ENCODE data around the gene NFE2L1. TPM values are rescaled to one million over a fixed set of nuclear protein-coding genes. Genes with fewer than 3 reads are reported as not detected.

The NFE2L1 gene
- total RNA-seq, 1 donor from 2014 or later = 445 TPM

DNA sequence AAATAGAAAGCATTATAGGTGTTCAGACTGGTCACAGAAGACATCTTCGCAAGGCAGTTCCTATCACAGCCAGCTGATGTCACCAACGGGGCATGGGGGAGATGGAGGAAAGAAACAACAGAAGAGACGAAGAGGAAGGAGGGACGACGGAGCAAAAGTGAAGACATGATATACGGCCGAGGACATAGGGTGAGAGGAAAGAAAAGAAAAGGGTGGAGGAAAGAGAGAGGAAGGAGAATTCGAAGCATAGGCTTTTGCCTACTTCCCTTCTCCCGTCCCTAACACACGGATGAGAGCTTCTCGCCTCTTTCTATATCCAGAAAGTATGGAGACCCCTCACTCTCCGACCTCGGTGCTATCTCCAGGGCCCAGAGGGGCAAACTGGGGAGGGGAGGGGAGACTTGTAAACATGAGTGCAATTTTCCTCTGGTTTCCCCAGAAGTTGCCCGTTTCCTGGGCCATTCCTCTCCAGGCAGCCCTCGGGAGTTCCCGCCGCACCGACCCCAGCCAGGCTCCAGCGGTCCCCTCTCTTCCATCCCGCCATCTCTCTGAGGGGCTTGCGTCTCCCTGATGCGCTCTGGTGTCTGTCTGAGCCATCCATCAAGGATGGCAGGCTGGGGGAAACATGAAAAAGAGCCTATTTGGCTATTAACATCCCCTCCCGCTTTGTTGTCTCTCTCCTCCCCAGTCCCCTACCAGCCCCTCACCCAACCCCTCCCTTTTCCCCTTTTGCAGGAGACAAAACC lies 36.6 kb upstream of the NFE2L1 start:
- Mint-ChIP-seq H3K4me1 (ENCODE audit: low read depth) (peaks cover 14% of the 10 kb centered on the region), H3K4me3 (ENCODE audit: unreplicated experiment) (peak overlapping the region; percentile 72), H3K27me3 (ENCODE audit: low read depth) (peaks cover 6% of the 10 kb centered on the region), H3K27ac (ENCODE audit: unreplicated experiment) (peak overlapping the region; percentile 38), H3K9me3 (ENCODE audit: low read depth) (no peaks in the 10 kb centered on the region), H3K36me3 (ENCODE audit: low read depth) (no peaks in the 10 kb centered on the region)
- no peak for DNase-seq (ENCODE audit: low spot score)
- TF ChIP-seq, protein P1, sequence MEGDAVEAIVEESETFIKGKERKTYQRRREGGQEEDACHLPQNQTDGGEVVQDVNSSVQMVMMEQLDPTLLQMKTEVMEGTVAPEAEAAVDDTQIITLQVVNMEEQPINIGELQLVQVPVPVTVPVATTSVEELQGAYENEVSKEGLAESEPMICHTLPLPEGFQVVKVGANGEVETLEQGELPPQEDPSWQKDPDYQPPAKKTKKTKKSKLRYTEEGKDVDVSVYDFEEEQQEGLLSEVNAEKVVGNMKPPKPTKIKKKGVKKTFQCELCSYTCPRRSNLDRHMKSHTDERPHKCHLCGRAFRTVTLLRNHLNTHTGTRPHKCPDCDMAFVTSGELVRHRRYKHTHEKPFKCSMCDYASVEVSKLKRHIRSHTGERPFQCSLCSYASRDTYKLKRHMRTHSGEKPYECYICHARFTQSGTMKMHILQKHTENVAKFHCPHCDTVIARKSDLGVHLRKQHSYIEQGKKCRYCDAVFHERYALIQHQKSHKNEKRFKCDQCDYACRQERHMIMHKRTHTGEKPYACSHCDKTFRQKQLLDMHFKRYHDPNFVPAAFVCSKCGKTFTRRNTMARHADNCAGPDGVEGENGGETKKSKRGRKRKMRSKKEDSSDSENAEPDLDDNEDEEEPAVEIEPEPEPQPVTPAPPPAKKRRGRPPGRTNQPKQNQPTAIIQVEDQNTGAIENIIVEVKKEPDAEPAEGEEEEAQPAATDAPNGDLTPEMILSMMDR (IDR thresholded peaks at IDR 0.05) = peak; percentile 75

GRCh38 chr17:48012151-48012520 lies 36.0 kb upstream of the NFE2L1 start:
- peaks cover 6% of the 10 kb centered on the region for H3K27me3 Mint-ChIP-seq (ENCODE audit: low read depth)
- peaks cover 14% of the 10 kb centered on the region for H3K4me1 Mint-ChIP-seq (ENCODE audit: low read depth)
- DNase-seq (ENCODE audit: low spot score) = no peak
- TF ChIP-seq, protein P1 (IDR thresholded peaks at IDR 0.05) = no peak
- no peaks in the 10 kb centered on the region for H3K36me3 Mint-ChIP-seq (ENCODE audit: low read depth)
- H3K27ac Mint-ChIP-seq (ENCODE audit: unreplicated experiment) = no peak overlapping the region
- H3K9me3 Mint-ChIP-seq (ENCODE audit: low read depth) = no peaks in the 10 kb centered on the region
- H3K4me3 Mint-ChIP-seq (ENCODE audit: unreplicated experiment) = peak overlapping the region; percentile 72

- DNase-seq (ENCODE audit: low spot score) = no peak
- TF ChIP-seq, protein P1 (IDR thresholded peaks at IDR 0.05) = no peak
- H3K9me3 Mint-ChIP-seq (ENCODE audit: low read depth) = no peaks in the 10 kb centered on the region
- peaks cover 17% of the 10 kb centered on the region for H3K4me1 Mint-ChIP-seq (ENCODE audit: low read depth)
- no peaks in the 10 kb centered on the region for H3K36me3 Mint-ChIP-seq (ENCODE audit: low read depth)
- peaks cover 6% of the 10 kb centered on the region for H3K27me3 Mint-ChIP-seq (ENCODE audit: low read depth)
- H3K27ac Mint-ChIP-seq (ENCODE audit: unreplicated experiment) = no peak overlapping the region
- H3K4me3 Mint-ChIP-seq (ENCODE audit: unreplicated experiment) = peak overlapping the region; percentile 61
Measured at GRCh38 chr17:48012654-48013053, 35.5 kb upstream of the NFE2L1 start.

- Mint-ChIP-seq H3K36me3 (ENCODE audit: low read depth) (no peaks in the 10 kb centered on the region), H3K9me3 (ENCODE audit: low read depth) (no peaks in the 10 kb centered on the region), H3K27me3 (ENCODE audit: low read depth) (peaks cover 6% of the 10 kb centered on the region), H3K27ac (ENCODE audit: unreplicated experiment) (peak overlapping the region; percentile 11), H3K4me3 (ENCODE audit: unreplicated experiment) (no peak overlapping the region), H3K4me1 (ENCODE audit: low read depth) (peaks cover 19% of the 10 kb centered on the region)
- DNase-seq (ENCODE audit: low spot score) = no peak
- TF ChIP-seq, protein P1 (IDR thresholded peaks at IDR 0.05) = no peak
Measured at GRCh38 chr17:48013876-48014594, 34.1 kb upstream of the NFE2L1 start.

DNA sequence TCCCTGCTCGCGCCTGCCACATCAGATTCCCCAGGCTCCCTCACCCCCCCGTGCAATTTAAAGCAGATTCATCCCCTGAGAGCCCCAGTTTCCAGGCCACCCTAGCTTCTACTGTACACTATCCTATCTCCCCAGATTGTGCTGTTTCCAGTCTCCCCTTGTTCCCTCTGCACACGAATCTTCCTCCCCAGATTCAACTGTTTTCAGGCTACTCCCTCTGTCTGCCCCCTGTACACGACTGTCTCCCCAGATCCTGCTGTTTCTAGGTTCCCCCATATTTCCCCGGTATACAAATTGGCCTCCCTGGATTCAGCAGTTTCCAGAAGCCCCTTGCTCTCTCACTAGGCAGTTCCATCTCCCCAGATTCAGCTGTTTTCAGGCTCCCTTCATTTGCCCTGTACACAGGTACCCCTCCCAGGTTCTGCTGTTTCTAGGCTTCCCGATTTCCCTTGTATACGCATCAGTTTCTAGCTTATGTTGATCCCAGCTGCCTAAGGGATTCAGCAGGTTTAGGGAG lies 33.5 kb upstream of the NFE2L1 start:
- Mint-ChIP-seq H3K27ac (ENCODE audit: unreplicated experiment) (peak overlapping the region; percentile 11), H3K9me3 (ENCODE audit: low read depth) (no peaks in the 10 kb centered on the region), H3K27me3 (ENCODE audit: low read depth) (peaks cover 6% of the 10 kb centered on the region), H3K4me1 (ENCODE audit: low read depth) (peaks cover 19% of the 10 kb centered on the region), H3K4me3 (ENCODE audit: unreplicated experiment) (no peak overlapping the region), H3K36me3 (ENCODE audit: low read depth) (no peaks in the 10 kb centered on the region)
- TF ChIP-seq, protein P1 (IDR thresholded peaks at IDR 0.05) = no peak
- no peak for DNase-seq (ENCODE audit: low spot score)
